Vagina (tissue), 2 donors: ENCODE measurements around the gene ZC3H12C. TPM values are rescaled to one million over a fixed set of nuclear protein-coding genes. Genes with fewer than 3 reads are reported as not detected.
"Not testable (repeated sequence)": the region's sequence is repeated elsewhere in the genome, so short reads cannot be mapped to it uniquely, and the experiment has no call there.

ENCODE experiments used
- DNase-seq, 2 donors: peaks; one replicate each; pipeline ENCODE4 v3.0.0-alpha.2; 2017; ENCODE audit errors: extremely low spot score in 2 of 2
- H3K27ac ChIP-seq: fragments of 200-600 bp; sonication (generic); one replicate; pipeline ENCODE4 v1.5.1; 2019
- H3K27me3 ChIP-seq: fragments of 200-600 bp; sonication (generic); one replicate; pipeline ENCODE4 v1.5.1; 2019
- H3K36me3 ChIP-seq, 2 donors: fragments of 200-600 bp; sonication (generic); one replicate each; pipeline ENCODE4 v1.5.1; 2017 to 2019
- H3K4me1 ChIP-seq: fragments of 200-600 bp; sonication (generic); one replicate; pipeline ENCODE4 v1.5.1; 2019
- H3K4me3 ChIP-seq, 2 donors: fragments of 200-600 bp; sonication (generic); 1 replicate in 1 of 2; 2 replicates in 1 of 2; pipeline ENCODE4 v1.5.1; 2016 to 2019
- H3K9me3 ChIP-seq: fragments of 200-600 bp; sonication (generic); one replicate; pipeline ENCODE4 v1.5.1; 2019
- CTCF ChIP-seq, 3 experiments: fragments of 450-650 bp in 2 of 3; fragments of 200-600 bp in 1 of 3; sonication (generic) in 1 of 3; IDR thresholded peaks; one replicate each; pipeline ENCODE4 v1.5.1; 2017 to 2019; ENCODE audit warnings: antibody characterized with exemption in 3 of 3, mild to moderate bottlenecking in 2 of 3, moderate library complexity in 2 of 3
- POLR2A ChIP-seq, 2 donors: fragments of 450-650 bp; IDR thresholded peaks; one replicate each; pipeline ENCODE4 v1.6.1; 2017; ENCODE audit warnings: antibody characterized with exemption in 2 of 2, mild to moderate bottlenecking in 2 of 2, moderate library complexity in 2 of 2
- POLR2AphosphoS5 ChIP-seq, 2 donors: sonication (generic); formaldehyde crosslinking; IDR thresholded peaks; one replicate each; pipeline ENCODE4 v1.9.0; 2017; ENCODE audit warnings: antibody characterized with exemption in 2 of 2, mild to moderate bottlenecking in 2 of 2, low read depth in 1 of 2; ENCODE audit not compliant: insufficient read depth in 1 of 2
- intact Hi-C: fragments of 100-400 bp; cut with DNase I; formaldehyde crosslinking; loops from one replicate; pipeline ENCODE4 v1.15.1; 2023
- total RNA-seq: library from RNA; depleted of rRNA; stranded (reverse); fragments of >200 nt; gene quantifications from one replicate; pipeline ENCODE4 v1.2.3, GENCODE V29; 2016

ZC3H12C gene
- total RNA-seq, 1 donor from 2014 or later = 16.7 TPM

GRCh38 chr11:110065189-110065588, 28.0 kb upstream of the ZC3H12C start:
- no peaks in the 10 kb centered on the region for H3K36me3 ChIP-seq
- H3K27ac ChIP-seq = no peak overlapping the region
- H3K27me3 ChIP-seq = no peaks in the 10 kb centered on the region
- intact Hi-C loops = no loop called here
- no peaks in the 10 kb centered on the region for H3K9me3 ChIP-seq
- no peak for DNase-seq
- TF ChIP-seq POLR2AphosphoS5 (IDR thresholded peaks at IDR 0.05; ENCODE audit: insufficient read depth in 1 of 2, low read depth in 1 of 2) (no peak), CTCF (IDR thresholded peaks at IDR 0.05) (no peak), POLR2A (IDR thresholded peaks at IDR 0.05) (no peak)
- peaks cover 10% of the 10 kb centered on the region for H3K4me1 ChIP-seq
- H3K4me3 ChIP-seq = no peak overlapping the region

GRCh38 chr11:110068001-110068400, 25.2 kb upstream of the ZC3H12C start:
- H3K27me3 ChIP-seq, DNase-seq, intact Hi-C loops, H3K4me1 ChIP-seq, H3K27ac ChIP-seq, H3K9me3 ChIP-seq, H3K4me3 ChIP-seq, H3K36me3 ChIP-seq: not testable (repeated sequence)

- peak in 1 of 2 donors; percentile 65 for TF ChIP-seq POLR2AphosphoS5 (IDR thresholded peaks at IDR 0.05; ENCODE audit: insufficient read depth in 1 of 2, low read depth in 1 of 2)
- TF ChIP-seq POLR2A (IDR thresholded peaks at IDR 0.05) = no peak
- intact Hi-C loops = no loop called here
- no peak overlapping the region for H3K27ac ChIP-seq
- H3K4me3 ChIP-seq = no peak overlapping the region
- H3K27me3 ChIP-seq = no peaks in the 10 kb centered on the region
- H3K4me1 ChIP-seq = peaks cover 10% of the 10 kb centered on the region
- H3K9me3 ChIP-seq = no peaks in the 10 kb centered on the region
- no peaks in the 10 kb centered on the region for H3K36me3 ChIP-seq
- no peak for DNase-seq
Measured at GRCh38 chr11:110069158-110069737, 23.9 kb upstream of the ZC3H12C start.

- DNase-seq = no peak
- H3K9me3 ChIP-seq = no peaks in the 10 kb centered on the region
- no peaks in the 10 kb centered on the region for H3K27me3 ChIP-seq
- H3K4me3 ChIP-seq = no peak overlapping the region
- H3K36me3 ChIP-seq = no peaks in the 10 kb centered on the region
- no peak overlapping the region for H3K27ac ChIP-seq
- intact Hi-C loops = no loop called here
- peaks cover 12% of the 10 kb centered on the region for H3K4me1 ChIP-seq
- no peak for TF ChIP-seq POLR2A (IDR thresholded peaks at IDR 0.05)
- TF ChIP-seq POLR2AphosphoS5 (IDR thresholded peaks at IDR 0.05; ENCODE audit: insufficient read depth in 1 of 2, low read depth in 1 of 2) = no peak
- TF ChIP-seq CTCF (IDR thresholded peaks at IDR 0.05) = no peak
Measured at GRCh38 chr11:110070176-110070575, 23.0 kb upstream of the ZC3H12C start.

GRCh38 chr11:110071197-110071596, 22.0 kb upstream of the ZC3H12C start:
- Histone ChIP-seq H3K27me3 (no peaks in the 10 kb centered on the region), H3K4me1 (peaks cover 22% of the 10 kb centered on the region), H3K9me3 (no peaks in the 10 kb centered on the region), H3K4me3 (no peak overlapping the region), H3K36me3 (no peaks in the 10 kb centered on the region), H3K27ac (no peak overlapping the region)
- no peak for DNase-seq
- intact Hi-C loops = no loop called here
- TF ChIP-seq POLR2A (IDR thresholded peaks at IDR 0.05) (no peak), CTCF (IDR thresholded peaks at IDR 0.05) (no peak), POLR2AphosphoS5 (IDR thresholded peaks at IDR 0.05; ENCODE audit: insufficient read depth in 1 of 2, low read depth in 1 of 2) (no peak)

GRCh38 chr11:110072930-110073329, 20.3 kb upstream of the ZC3H12C start:
- Histone ChIP-seq H3K36me3 (no peaks in the 10 kb centered on the region), H3K27ac (no peak overlapping the region), H3K4me3 (no peak overlapping the region), H3K9me3 (no peaks in the 10 kb centered on the region), H3K4me1 (peaks cover 26% of the 10 kb centered on the region), H3K27me3 (no peaks in the 10 kb centered on the region)
- DNase-seq = no peak
- intact Hi-C loops = no loop called here
- TF ChIP-seq POLR2AphosphoS5 (IDR thresholded peaks at IDR 0.05; ENCODE audit: insufficient read depth in 1 of 2, low read depth in 1 of 2) (no peak), POLR2A (IDR thresholded peaks at IDR 0.05) (no peak), CTCF (IDR thresholded peaks at IDR 0.05) (no peak)
